Head of caudate nucleus (tissue), 42 donors: ENCODE results near the gene SMG7.

Experiments used
- DNase-seq, 42 donors: peaks; one replicate each; pipeline versions ENCODE4 v3.0.0 to v3.0.0-alpha.2; 2020 to 2021; ENCODE audit warnings: mixed read lengths in 7 of 42
- intact Hi-C: fragments of 100-400 bp; cut with DNase I; formaldehyde crosslinking; loops from one replicate; pipeline ENCODE4 v1.15.0; 2022

The SMG7 gene

GRCh38 chr1:183505454-183506089 is 33.3 kb downstream of the SMG7 start:
- DNase-seq = no peak

GRCh38 chr1:183506561-183506960 is 34.3 kb downstream of the SMG7 start:
- no peak for DNase-seq
- intact Hi-C loops = no loop called here

More at GRCh38 chr1:183505454-183506089, 33.3 kb downstream of the SMG7 start:
- intact Hi-C loops = no loop called here

GRCh38 chr1:183508694-183509093 is 36.4 kb downstream of the SMG7 start:
- intact Hi-C loops = no loop called here
- no peak for DNase-seq

- no peak for DNase-seq
- intact Hi-C loops = no loop called here
Observed at GRCh38 chr1:183512450-183512849, 40.2 kb downstream of the SMG7 start.

GRCh38 chr1:183514235-183514634 is 41.9 kb downstream of the SMG7 start:
- DNase-seq = no peak
- intact Hi-C loops = no loop called here

GRCh38 chr1:183515002-183515689 is 42.8 kb downstream of the SMG7 start:
- DNase-seq = no peak
- intact Hi-C loops = no loop called here

GRCh38 chr1:183516725-183517124 is 44.4 kb downstream of the SMG7 start:
- intact Hi-C loops = no loop called here
- no peak for DNase-seq

GRCh38 chr1:183517401-183517800 is 45.1 kb downstream of the SMG7 start:
- no peak for DNase-seq
- intact Hi-C loops = no loop called here

GRCh38 chr1:183520379-183520778 is 48.1 kb downstream of the SMG7 start:
- peak in 23 of 42 donors; percentile 3 to 61 (median 24) for DNase-seq
- intact Hi-C loops = no loop called here

- intact Hi-C loops = no loop called here
- DNase-seq = no peak
Observed at GRCh38 chr1:183522104-183522503, 49.8 kb downstream of the SMG7 start.

- DNase-seq = no peak
- intact Hi-C loops = no loop called here
Observed at GRCh38 chr1:183528577-183528976, 56.3 kb downstream of the SMG7 start.

- intact Hi-C loops = no loop called here
- no peak for DNase-seq
Observed at GRCh38 chr1:183533617-183534174, 61.4 kb downstream of the SMG7 start.

GRCh38 chr1:183537405-183537804 is 65.1 kb downstream of the SMG7 start:
- no peak for DNase-seq
- intact Hi-C loops = no loop called here

- DNase-seq = peak in 8 of 42 donors; percentile 21 to 62 (median 40)
- intact Hi-C loops = loop anchor here (10.0 kb wide), 1 partner anchor 269 kb away; no protein-coding TSS in a partner anchor
Observed at GRCh38 chr1:183543619-183544204, 71.4 kb downstream of the SMG7 start.

- intact Hi-C loops = loop anchor here (5.0 to 10.0 kb wide), 2 partner anchors 72 to 270 kb away; partner anchors contain the start of gene SMG7
- DNase-seq = no peak
Observed at GRCh38 chr1:183544598-183545297, 72.4 kb downstream of the SMG7 start.

GRCh38 chr1:183546427-183546826 is 74.1 kb downstream of the SMG7 start:
- DNase-seq = no peak
- intact Hi-C loops = loop anchor here (5.0 to 10.0 kb wide), 2 partner anchors 74 to 272 kb away; partner anchors contain the start of gene SMG7

- DNase-seq = no peak
- intact Hi-C loops = loop anchor here (5.0 to 10.0 kb wide), 2 partner anchors 76 to 273 kb away; partner anchors contain the start of gene SMG7
Observed at GRCh38 chr1:183548116-183548515, 75.8 kb downstream of the SMG7 start.

- DNase-seq = no peak
- intact Hi-C loops = no loop called here
Observed at GRCh38 chr1:183550915-183551314, 78.6 kb downstream of the SMG7 start.

- intact Hi-C loops = no loop called here
- peak in 3 of 42 donors; percentile 16 to 46 (median 34) for DNase-seq
Observed at GRCh38 chr1:183551924-183552323, 79.6 kb downstream of the SMG7 start.
